Endothelial cell of umbilical vein (primary cell): Measurements from ENCODE around the gene TEX11.

Source experiments
- EZH2 ChIP-seq: IDR thresholded peaks from 2 replicates; pipeline ENCODE4 v1.6.1; 2012; ENCODE audit warnings: borderline replicate concordance, low read depth, mild to moderate bottlenecking, moderate library complexity, low read length, inconsistent platforms; ENCODE audit not compliant: severe bottlenecking
- FOS ChIP-seq: IDR thresholded peaks from 2 replicates; pipeline ENCODE4 v1.6.1; 2011; ENCODE audit warnings: mild to moderate bottlenecking, low read length, moderate library complexity, borderline replicate concordance; ENCODE audit not compliant: insufficient read depth
- POLR2A ChIP-seq: IDR thresholded peaks from 2 replicates; pipeline ENCODE4 v1.6.1; 2012; ENCODE audit warnings: low read depth, mild to moderate bottlenecking, control low read depth, low read length
- POLR2AphosphoS5 ChIP-seq: IDR thresholded peaks from 2 replicates; pipeline ENCODE4 v1.6.1; 2012; ENCODE audit warnings: low read depth, mild to moderate bottlenecking, control low read depth, low read length, moderate library complexity; ENCODE audit not compliant: insufficient read depth
- TF ChIP-seq, protein P1 (sequence below), 2 donors: IDR thresholded peaks; 1 replicate in 1 of 2; 2 replicates in 1 of 2; pipeline ENCODE4 v1.5.1; 2011; ENCODE audit warnings: low read length in 2 of 2, mild to moderate bottlenecking in 2 of 2, moderate library complexity in 2 of 2, control low read depth in 1 of 2, inconsistent platforms in 1 of 2, low read depth in 1 of 2; ENCODE audit not compliant: insufficient read depth in 1 of 2; ENCODE audit errors: extremely low read depth in 1 of 2
- TF ChIP-seq, protein P2 (sequence below): IDR thresholded peaks from 2 replicates; pipeline ENCODE4 v1.6.1; 2011; ENCODE audit not compliant: insufficient read depth, insufficient read length

DNA sequence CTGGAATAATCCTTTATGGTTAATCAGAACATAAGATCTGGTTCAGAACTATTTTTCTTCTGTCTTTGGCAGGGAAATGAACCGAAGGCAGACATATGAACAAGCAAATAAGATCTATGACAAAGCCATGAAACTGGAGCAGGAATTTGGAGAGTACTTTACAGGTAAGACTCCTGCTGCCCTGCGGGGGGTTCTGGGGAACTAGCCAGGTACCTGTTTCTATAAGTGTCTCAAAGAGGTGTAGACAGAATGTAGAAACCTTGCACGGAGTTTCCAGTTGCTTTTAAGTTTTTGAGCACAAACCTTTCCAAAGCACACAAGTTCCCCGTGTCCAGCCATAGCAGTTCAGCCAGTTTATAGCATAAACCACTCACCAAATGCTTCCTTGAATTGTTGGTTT, 407.7 kb downstream of the TEX11 start:
- TF ChIP-seq, protein P1, sequence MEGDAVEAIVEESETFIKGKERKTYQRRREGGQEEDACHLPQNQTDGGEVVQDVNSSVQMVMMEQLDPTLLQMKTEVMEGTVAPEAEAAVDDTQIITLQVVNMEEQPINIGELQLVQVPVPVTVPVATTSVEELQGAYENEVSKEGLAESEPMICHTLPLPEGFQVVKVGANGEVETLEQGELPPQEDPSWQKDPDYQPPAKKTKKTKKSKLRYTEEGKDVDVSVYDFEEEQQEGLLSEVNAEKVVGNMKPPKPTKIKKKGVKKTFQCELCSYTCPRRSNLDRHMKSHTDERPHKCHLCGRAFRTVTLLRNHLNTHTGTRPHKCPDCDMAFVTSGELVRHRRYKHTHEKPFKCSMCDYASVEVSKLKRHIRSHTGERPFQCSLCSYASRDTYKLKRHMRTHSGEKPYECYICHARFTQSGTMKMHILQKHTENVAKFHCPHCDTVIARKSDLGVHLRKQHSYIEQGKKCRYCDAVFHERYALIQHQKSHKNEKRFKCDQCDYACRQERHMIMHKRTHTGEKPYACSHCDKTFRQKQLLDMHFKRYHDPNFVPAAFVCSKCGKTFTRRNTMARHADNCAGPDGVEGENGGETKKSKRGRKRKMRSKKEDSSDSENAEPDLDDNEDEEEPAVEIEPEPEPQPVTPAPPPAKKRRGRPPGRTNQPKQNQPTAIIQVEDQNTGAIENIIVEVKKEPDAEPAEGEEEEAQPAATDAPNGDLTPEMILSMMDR (IDR thresholded peaks at IDR 0.05; ENCODE audit: extremely low read depth in 1 of 2, insufficient read depth in 1 of 2, low read depth in 1 of 2, low read length in 2 of 2): no peak
- TF ChIP-seq FOS: no peak
- TF ChIP-seq EZH2: no peak
- TF ChIP-seq POLR2A: no peak
- no peak for TF ChIP-seq POLR2AphosphoS5
- TF ChIP-seq, protein P2, sequence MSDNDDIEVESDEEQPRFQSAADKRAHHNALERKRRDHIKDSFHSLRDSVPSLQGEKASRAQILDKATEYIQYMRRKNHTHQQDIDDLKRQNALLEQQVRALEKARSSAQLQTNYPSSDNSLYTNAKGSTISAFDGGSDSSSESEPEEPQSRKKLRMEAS: no peak
